ENCODE results near the gene CCDC126.
"Not testable (repeated sequence)": the region's sequence is repeated elsewhere in the genome, so short reads cannot be mapped to it uniquely, and the experiment has no call there.

The CCDC126 gene, protein sequence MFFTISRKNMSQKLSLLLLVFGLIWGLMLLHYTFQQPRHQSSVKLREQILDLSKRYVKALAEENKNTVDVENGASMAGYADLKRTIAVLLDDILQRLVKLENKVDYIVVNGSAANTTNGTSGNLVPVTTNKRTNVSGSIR

GRCh38 chr7:23597094-23598091, at the start of gene CCDC126:
TSS of gene CCDC126 (plus strand) at chr7:23597382. CDS start at chr7:23611316, 13,934 bp downstream.
- peak; percentile 89 for DNase-seq

- no peak for DNase-seq
Measured at GRCh38 chr7:23547662-23548061, 49.5 kb upstream of the CCDC126 start.

DNA sequence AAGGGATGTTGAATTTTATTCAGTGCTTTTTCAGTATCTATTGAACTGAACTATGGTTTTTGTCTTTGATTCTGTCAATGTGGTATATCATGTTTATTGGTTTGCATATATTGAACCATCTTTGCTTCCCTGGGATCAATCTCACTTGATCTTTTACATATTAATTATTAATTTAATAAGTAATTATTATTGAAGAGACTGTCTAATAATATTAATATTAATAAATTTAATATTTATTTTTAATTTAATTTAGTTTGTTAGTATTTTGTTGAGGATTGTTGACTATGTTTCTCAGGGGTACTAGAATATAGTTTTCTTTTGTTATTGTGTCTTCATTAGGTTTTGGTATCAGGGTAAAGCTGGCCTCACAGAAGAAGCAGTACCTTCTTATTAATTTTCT, 38.9 kb upstream of the CCDC126 start:
- no peak for DNase-seq

GRCh38 chr7:23570592-23571200, 26.5 kb upstream of the CCDC126 start:
- DNase-seq = peak; percentile 65

DNA sequence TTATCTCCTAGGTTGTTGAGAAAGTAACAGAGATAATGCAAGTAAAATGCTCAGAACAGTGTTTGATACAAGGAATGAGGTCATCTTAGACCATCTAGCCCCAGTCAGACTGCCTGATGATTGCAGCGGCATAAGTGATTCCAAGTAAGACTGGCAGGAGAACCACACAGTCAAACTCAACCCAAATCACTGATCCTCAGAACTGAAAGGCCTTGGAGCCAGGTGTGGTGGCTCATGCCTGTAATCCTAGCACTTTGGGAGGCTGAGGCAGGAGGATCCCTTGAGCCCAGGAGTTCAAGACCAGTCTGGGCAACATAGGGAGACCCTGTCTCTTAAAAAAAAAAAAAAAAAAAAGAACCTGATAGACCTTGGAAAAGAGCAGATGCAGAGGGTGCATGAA, 15.2 kb upstream of the CCDC126 start:
- DNase-seq = not testable (repeated sequence)

DNA sequence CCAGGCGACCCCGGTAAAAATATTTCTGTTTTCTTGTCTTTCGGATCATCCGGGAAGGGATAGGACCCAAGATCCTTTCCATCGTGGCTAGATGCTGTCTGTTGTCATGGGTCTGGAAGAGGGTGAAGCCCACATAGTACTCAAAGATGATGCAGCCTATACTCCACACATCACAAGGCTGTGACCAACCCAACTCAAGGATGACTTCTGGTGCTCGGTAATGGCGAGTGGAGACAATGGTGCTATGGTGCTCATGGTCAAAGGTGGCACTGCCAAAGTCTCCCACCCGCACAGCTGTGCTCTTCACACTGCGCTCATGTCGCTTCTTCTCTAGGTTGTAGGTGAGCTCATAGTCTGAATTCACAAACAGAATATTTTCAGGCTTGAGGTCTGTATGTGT, 11.9 kb upstream of the CCDC126 start:
- not testable (repeated sequence) for DNase-seq

DNA sequence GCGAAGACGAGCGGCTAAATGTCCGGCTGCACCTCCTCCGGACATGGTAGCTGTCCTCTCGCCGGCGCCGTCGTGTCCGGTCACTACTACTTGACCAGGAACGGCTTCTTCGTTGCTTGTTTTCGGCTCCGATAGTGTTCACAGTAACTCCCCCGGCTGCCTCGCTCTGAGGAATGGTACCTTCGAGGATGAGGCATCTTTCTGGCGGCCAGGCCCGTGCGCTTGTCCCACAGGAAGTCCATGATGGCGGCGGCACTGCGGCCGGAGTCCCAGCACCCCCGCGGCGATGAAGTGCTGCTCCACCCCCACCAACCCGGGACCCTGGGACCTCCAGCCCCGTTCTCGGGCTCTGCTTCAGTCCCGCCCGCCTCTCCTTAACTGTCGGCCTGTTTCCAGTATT, 11.0 kb upstream of the CCDC126 start:
- DNase-seq = no peak

GRCh38 chr7:23590529-23590928, 6.7 kb upstream of the CCDC126 start:
- no peak for DNase-seq

- DNase-seq = no peak
Measured at GRCh38 chr7:23593706-23594105, 3.5 kb upstream of the CCDC126 start.

- DNase-seq = no peak
Measured at GRCh38 chr7:23594879-23595604, 2.1 kb upstream of the CCDC126 start.

GRCh38 chr7:23598296-23598695, 1.1 kb downstream of the CCDC126 start:
- DNase-seq = peak; percentile 44

- no peak for DNase-seq
Measured at GRCh38 chr7:23600236-23600635, 3.1 kb downstream of the CCDC126 start.

- no peak for DNase-seq
Measured at GRCh38 chr7:23603632-23604295, 6.6 kb downstream of the CCDC126 start.

DNA sequence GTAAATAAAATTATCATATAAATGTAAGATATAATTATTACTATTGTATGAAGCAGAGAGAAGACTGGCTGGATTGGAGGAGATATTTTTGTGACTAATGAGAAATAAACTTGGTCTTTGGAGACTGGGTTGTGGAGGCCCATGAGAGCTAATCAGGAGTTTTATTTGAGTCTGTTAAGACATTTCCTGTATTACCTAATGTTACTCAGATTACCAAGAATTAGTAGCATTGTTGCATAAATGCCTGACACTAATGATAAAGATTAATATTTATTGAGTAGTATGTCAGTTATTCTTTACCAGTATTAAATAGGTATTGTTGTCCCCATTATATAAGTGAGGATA, 7.1 kb downstream of the CCDC126 start:
- no peak for DNase-seq

DNA sequence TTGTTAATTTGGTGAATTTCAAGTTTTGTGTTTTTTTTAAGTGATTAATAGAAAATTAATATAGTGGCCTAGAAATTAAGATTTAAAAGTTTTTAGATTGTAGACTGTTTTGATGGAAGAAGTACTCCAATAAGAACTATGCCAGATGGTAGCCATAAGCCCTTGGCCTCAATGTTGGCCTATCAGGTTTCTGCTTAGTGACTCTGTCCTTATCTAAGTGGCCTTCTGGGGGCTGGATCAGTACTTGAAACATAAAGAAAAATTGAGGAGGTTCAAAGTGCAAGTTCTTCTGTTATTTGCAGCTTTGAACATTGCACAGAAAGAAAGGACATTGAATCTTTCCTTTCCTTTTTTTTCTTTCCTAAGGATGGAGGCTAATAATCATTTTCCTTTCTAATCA, 9.9 kb downstream of the CCDC126 start:
- DNase-seq = no peak

- DNase-seq = no peak
Measured at GRCh38 chr7:23607866-23608265, 10.7 kb downstream of the CCDC126 start.

- no peak for DNase-seq
Measured at GRCh38 chr7:23615331-23615730, 18.1 kb downstream of the CCDC126 start.

- DNase-seq = no peak
Measured at GRCh38 chr7:23616593-23616992, 19.4 kb downstream of the CCDC126 start.

GRCh38 chr7:23617482-23617881, 20.3 kb downstream of the CCDC126 start:
- DNase-seq = no peak

DNA sequence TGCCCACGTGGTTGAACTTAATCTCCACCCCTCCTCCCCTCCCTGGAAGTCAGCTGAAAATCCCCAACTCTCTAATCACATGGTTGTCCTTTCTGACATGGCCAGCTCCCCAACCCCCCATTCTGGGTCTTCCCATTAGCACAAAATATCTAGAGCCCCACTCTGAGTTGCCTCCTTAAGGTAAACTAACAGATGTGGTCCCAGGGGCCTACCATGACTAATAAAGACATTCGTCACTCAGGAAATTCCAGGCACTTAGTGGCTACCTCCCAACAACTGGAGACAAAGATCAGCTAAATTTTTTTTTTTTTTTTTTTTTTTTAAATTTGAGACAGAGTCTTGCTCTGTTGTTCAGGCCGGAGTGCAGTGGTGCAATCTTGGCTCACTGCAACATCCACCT, 21.1 kb downstream of the CCDC126 start:
- DNase-seq = no peak

DNA sequence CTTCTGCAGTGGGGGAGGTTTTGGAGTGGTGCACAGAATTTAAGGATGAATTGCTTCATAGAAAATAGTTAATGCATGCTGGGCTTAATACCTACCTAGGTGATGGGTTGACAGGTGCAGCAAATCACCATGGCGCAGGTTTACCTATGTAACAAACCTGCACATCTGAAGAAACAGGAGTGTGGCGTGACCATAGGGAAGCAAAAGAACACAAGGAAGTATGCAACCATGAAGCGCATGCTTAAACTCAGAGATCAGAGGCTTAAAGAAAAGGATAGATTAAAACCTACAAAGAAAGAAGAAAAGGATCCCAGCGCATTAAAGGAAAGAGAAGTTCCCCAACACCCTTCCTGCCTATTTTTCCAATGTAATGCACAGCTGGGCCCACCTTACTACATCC, 22.0 kb downstream of the CCDC126 start:
- no peak for DNase-seq

- DNase-seq = no peak
Measured at GRCh38 chr7:23622506-23622925, 25.3 kb downstream of the CCDC126 start.

DNA sequence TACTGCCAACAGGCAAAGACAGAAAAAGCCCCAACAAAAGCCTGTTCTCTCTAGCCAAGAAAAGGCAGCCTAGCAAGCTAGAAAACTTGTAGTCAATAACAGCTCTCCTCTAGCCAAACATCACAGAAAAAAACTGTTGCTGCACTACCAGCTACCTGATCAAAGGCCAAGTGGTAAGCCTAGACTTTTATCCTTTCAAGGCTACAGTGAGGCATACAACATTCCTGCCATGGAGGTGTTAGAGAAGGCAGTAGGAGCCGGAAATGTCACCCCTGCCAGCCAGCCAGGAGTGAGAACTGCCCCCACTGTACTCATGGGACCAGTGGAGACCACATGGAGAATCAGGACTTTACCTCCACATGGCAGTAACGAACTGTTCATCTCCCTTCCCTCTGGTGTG, 31.2 kb downstream of the CCDC126 start:
- no peak for DNase-seq
